SK-N-SH (cell line): ENCODE measurements around the gene CAMK2B. TPM values are rescaled to one million over a fixed set of nuclear protein-coding genes. Genes with fewer than 3 reads are reported as not detected.

Source experiments
- CTCF ChIA-PET: fragments of 300-600, 350-600 bp; formaldehyde crosslinking; extraction: SDS; loops from one replicate; lab custom pipeline; 2021; lab: Yijun Ruan, JAX
- POLR2A ChIA-PET: fragments of 350-600 bp; sonication (Branson Sonifier 250); formaldehyde crosslinking; extraction: SDS; loops from one replicate; lab custom pipeline; 2020; ENCODE audit warnings: antibody characterized with exemption, inconsistent platforms; lab: Yijun Ruan, JAX
- DNase-seq: peaks from one replicate; pipeline ENCODE4 v3.0.0; 2012
- H2AFZ ChIP-seq: fragments of 200-600 bp; sonication (generic); 2 replicates; pipeline ENCODE4 v1.8.1; 2016; ENCODE audit warnings: antibody characterized with exemption, mild to moderate bottlenecking, low read depth
- H3F3A ChIP-seq: fragments of 200-600 bp; sonication (generic); replicated peaks from 2 replicates; pipeline ENCODE3; 2016; ENCODE audit warnings: antibody characterized with exemption, mild to moderate bottlenecking; ENCODE audit not compliant: insufficient read depth
- H3K27ac ChIP-seq, 2 experiments: fragments of 200-500 bp in 1 of 2; fragments of 200-600 bp in 1 of 2; sonication (Bioruptor generic) in 1 of 2; sonication (generic), shearing (Covaris generic) in 1 of 2; 2 replicates each; pipeline versions ENCODE4 v1.5.1 to v1.6.1; 2014 to 2016; ENCODE audit warnings: low read depth in 2 of 2, inconsistent platforms in 1 of 2, low read length in 1 of 2, mild to moderate bottlenecking in 1 of 2, mixed read lengths in 1 of 2
- H3K27me3 ChIP-seq: fragments of 200-600 bp; sonication (generic), shearing (Covaris generic); 2 replicates; pipeline ENCODE4 v1.6.1; 2016; ENCODE audit warnings: mixed run types; ENCODE audit not compliant: insufficient read depth
- H3K36me3 ChIP-seq, 2 experiments: fragments of 200-500 bp in 1 of 2; fragments of 200-600 bp in 1 of 2; sonication (Bioruptor generic) in 1 of 2; sonication (generic) in 1 of 2; replicated peaks in 1 of 2; 2 replicates each; pipeline versions ENCODE3 to v1.5.1; 2014 to 2016; ENCODE audit warnings: low read length in 1 of 2, mild to moderate bottlenecking in 1 of 2; ENCODE audit not compliant: insufficient read depth in 2 of 2, control insufficient read depth in 1 of 2
- H3K4me1 ChIP-seq, 2 experiments: fragments of 200-500 bp in 1 of 2; fragments of 200-600 bp in 1 of 2; sonication (Bioruptor generic) in 1 of 2; sonication (generic), shearing (Covaris generic) in 1 of 2; 2 replicates each; pipeline versions ENCODE4 v1.5.1 to v1.6.1; 2014 to 2016; ENCODE audit warnings: low read depth in 1 of 2, low read length in 1 of 2, mixed run types in 1 of 2; ENCODE audit not compliant: insufficient read depth in 2 of 2, control insufficient read depth in 1 of 2
- H3K4me2 ChIP-seq: fragments of 200-600 bp; sonication (generic), shearing (Covaris generic); 2 replicates; pipeline ENCODE4 v1.6.1; 2017; ENCODE audit warnings: mixed run types
- H3K4me3 ChIP-seq, 2 experiments: fragments of 200-500 bp in 1 of 2; fragments of 200-600 bp in 1 of 2; sonication (Bioruptor generic) in 1 of 2; sonication (generic), shearing (Covaris generic) in 1 of 2; 2 replicates each; pipeline versions ENCODE4 v1.5.1 to v1.8.1; 2014 to 2016; ENCODE audit warnings: low read depth in 2 of 2, inconsistent platforms in 1 of 2, low read length in 1 of 2, mild to moderate bottlenecking in 1 of 2, mixed read lengths in 1 of 2, moderate library complexity in 1 of 2
- H3K79me2 ChIP-seq: fragments of 200-600 bp; sonication (generic); 2 replicates; pipeline ENCODE4 v1.8.1; 2017; ENCODE audit warnings: mild to moderate bottlenecking; ENCODE audit not compliant: insufficient read depth
- H3K9ac ChIP-seq: fragments of 200-600 bp; sonication (generic); 2 replicates; pipeline ENCODE4 v1.6.1; 2017; ENCODE audit warnings: mixed run types
- H3K9me2 ChIP-seq: fragments of 200-600 bp; sonication (generic); 2 replicates; pipeline ENCODE4 v1.6.1; 2017; ENCODE audit warnings: mixed run types
- H3K9me3 ChIP-seq: fragments of 200-600 bp; sonication (generic); 2 replicates; pipeline ENCODE4 v1.6.1; 2017; ENCODE audit warnings: mixed run types, mild to moderate bottlenecking, moderate library complexity
- H4K20me1 ChIP-seq: fragments of 200-600 bp; sonication (generic); 2 replicates; pipeline ENCODE4 v1.6.1; 2017; ENCODE audit warnings: mild to moderate bottlenecking, mixed run types; ENCODE audit not compliant: insufficient read depth
- EP300 ChIP-seq, 2 experiments: IDR thresholded peaks; 2 replicates each; pipeline versions ENCODE4 v1.4.0 to v1.6.1; 2012; ENCODE audit warnings: borderline replicate concordance in 1 of 2, low read depth in 1 of 2, low read length in 1 of 2
- FOSL2 ChIP-seq: IDR thresholded peaks from 2 replicates; pipeline ENCODE4 v1.4.0; 2012; ENCODE audit warnings: low read depth, mild to moderate bottlenecking, moderate library complexity, borderline replicate concordance
- FOXJ3 ChIP-seq: sonication (generic); formaldehyde crosslinking; IDR thresholded peaks from 2 replicates; pipeline ENCODE4 v1.5.1; 2020; ENCODE audit warnings: mild to moderate bottlenecking, missing genetic modification reagents
- GATA2 ChIP-seq: sonication (generic); formaldehyde crosslinking; IDR thresholded peaks from 2 replicates; pipeline ENCODE4 v1.5.0; 2020; ENCODE audit warnings: mild to moderate bottlenecking, missing genetic modification reagents
- IRF3 ChIP-seq: fragments of 150-350 bp; IDR thresholded peaks from 2 replicates; pipeline ENCODE4 v1.6.1; 2016; ENCODE audit warnings: mild to moderate bottlenecking, low read depth, low read length
- MEF2A ChIP-seq: IDR thresholded peaks from 2 replicates; pipeline ENCODE4 v1.4.0; 2012; ENCODE audit warnings: low read depth, borderline replicate concordance
- RAD21 ChIP-seq: IDR thresholded peaks from 2 replicates; pipeline ENCODE4 v1.6.1; 2012; ENCODE audit warnings: mild to moderate bottlenecking, low read length
- RCOR1 ChIP-seq: fragments of 150-350 bp; IDR thresholded peaks from 2 replicates; pipeline ENCODE4 v1.6.1; 2017; ENCODE audit warnings: antibody characterized with exemption, low read length
- SMC3 ChIP-seq: IDR thresholded peaks from 2 replicates; pipeline ENCODE4 v1.6.1; 2012; ENCODE audit warnings: low read depth, low read length, improper control_type of control experiment
- TCF12 ChIP-seq: IDR thresholded peaks from 2 replicates; pipeline ENCODE4 v1.4.0; 2012
- WGBS: methylation state at CpG from one replicate; pipeline ENCODE4 v1.1.6; 2017; ENCODE audit warnings: low lambda C conversion rate; 5-methylcytosine and 5-hydroxymethylcytosine counted together
- polyA plus RNA-seq, 3 experiments: library from polyadenylated mRNA; depleted of rRNA; stranded (reverse); fragments of >200 nt; gene quantifications; 2 replicates each; pipeline ENCODE4 v1.2.3, GENCODE V29; 2012
- TF ChIP-seq, protein P1 (sequence below): IDR thresholded peaks from 2 replicates; pipeline ENCODE4 v1.4.0; 2012; ENCODE audit warnings: low read depth, borderline replicate concordance

The CAMK2B gene
- polyA plus RNA-seq, 1 of the 3 experiments (the other 2 are of a cell fraction): 0.20 TPM

DNA sequence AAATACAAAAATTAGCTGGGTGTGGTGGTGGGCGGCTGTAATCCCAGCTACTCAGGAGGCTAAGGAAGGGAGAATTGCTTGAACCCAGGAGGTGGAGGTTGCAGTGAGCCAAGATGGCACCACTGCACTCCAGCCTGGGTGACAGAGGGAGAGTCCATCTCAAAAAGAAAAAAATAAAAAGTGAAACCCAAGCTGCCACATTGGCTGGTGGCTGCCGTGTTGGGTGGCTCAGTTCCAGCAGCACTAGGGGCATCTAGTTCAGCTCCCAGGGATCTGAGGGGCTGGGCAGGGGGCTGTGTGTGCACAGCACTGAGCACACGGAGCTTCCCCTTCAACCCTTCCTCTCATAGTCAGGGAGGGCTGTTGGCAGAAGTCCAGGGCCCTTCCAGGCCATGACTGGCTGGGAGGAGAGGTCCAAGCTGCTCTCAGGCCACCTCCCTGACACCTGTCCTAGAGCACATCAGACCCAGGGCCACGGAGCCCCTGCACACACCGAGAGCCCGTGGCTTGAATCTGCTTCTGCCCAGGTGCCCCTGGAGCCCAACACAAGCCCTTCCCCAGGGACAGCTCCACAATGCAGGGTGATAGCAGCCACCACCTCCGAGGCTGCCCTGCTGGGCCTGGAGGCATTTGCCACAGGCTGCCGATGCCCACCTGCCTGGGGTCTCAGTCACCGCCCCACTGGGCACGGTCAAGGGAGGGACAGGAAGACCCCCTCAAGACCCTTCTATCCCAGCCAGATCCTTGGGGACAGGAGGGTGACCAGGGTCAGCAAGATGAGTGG, 77.3 kb downstream of the CAMK2B start:
- peaks cover 0 to 11% of the 10 kb centered on the region in 2 experiments; a peak in 1 of 4 replicates for H3K4me1 ChIP-seq
- H4K20me1 ChIP-seq: no peaks in the 10 kb centered on the region
- H3F3A ChIP-seq: no peaks in the 10 kb centered on the region
- H2AFZ ChIP-seq: no peak overlapping the region
- no peaks in the 10 kb centered on the region for H3K9me2 ChIP-seq
- H3K9ac ChIP-seq: no peak overlapping the region
- H3K27me3 ChIP-seq: no peaks in the 10 kb centered on the region
- 83% methylated on average over 6 of the region's 10 CpGs for WGBS
- H3K79me2 ChIP-seq: no peaks in the 10 kb centered on the region
- H3K27ac ChIP-seq: no peak overlapping the region
- no peak overlapping the region for H3K4me2 ChIP-seq
- DNase-seq: no peak
- ChIA-PET CTCF (no interaction called here), POLR2A (no interaction called here)
- no peaks in the 10 kb centered on the region for H3K9me3 ChIP-seq
- TF ChIP-seq FOXJ3 (CRISPR knock-in tag) (no peak), MEF2A (no peak)
- TF ChIP-seq, all 33 proteins: peak for 0
- no peaks in the 10 kb centered on the region for H3K36me3 ChIP-seq
- no peak overlapping the region for H3K4me3 ChIP-seq

- 67% methylated on average over 7 of the region's 7 CpGs for WGBS
- H3K9ac ChIP-seq: no peak overlapping the region
- H3K4me2 ChIP-seq: no peak overlapping the region
- DNase-seq: no peak
- no peaks in the 10 kb centered on the region for H3K36me3 ChIP-seq
- no peaks in the 10 kb centered on the region for H3K9me2 ChIP-seq
- no peaks in the 10 kb centered on the region for H3K79me2 ChIP-seq
- no peaks in the 10 kb centered on the region for H4K20me1 ChIP-seq
- H3F3A ChIP-seq: no peaks in the 10 kb centered on the region
- H3K27me3 ChIP-seq: no peaks in the 10 kb centered on the region
- TF ChIP-seq EP300 (IDR thresholded peaks at IDR 0.05; ENCODE audit: borderline replicate concordance in 1 of 2, low read depth in 1 of 2, low read length in 1 of 2): no peak
- TF ChIP-seq RCOR1: no peak
- TF ChIP-seq TCF12: no peak
- TF ChIP-seq, protein P1, sequence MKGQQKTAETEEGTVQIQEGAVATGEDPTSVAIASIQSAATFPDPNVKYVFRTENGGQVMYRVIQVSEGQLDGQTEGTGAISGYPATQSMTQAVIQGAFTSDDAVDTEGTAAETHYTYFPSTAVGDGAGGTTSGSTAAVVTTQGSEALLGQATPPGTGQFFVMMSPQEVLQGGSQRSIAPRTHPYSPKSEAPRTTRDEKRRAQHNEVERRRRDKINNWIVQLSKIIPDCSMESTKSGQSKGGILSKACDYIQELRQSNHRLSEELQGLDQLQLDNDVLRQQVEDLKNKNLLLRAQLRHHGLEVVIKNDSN: no peak
- no peak for TF ChIP-seq RAD21
- no peak for TF ChIP-seq FOSL2
- no peak for TF ChIP-seq GATA2 (CRISPR knock-in tag)
- no peak for TF ChIP-seq SMC3
- no peak for TF ChIP-seq IRF3
- ChIA-PET POLR2A (no interaction called here), CTCF (no interaction called here)
- H3K4me1 ChIP-seq: peaks cover 0 to 12% of the 10 kb centered on the region in 2 experiments; a peak in 1 of 4 replicates
- H2AFZ ChIP-seq: no peak overlapping the region
- H3K9me3 ChIP-seq: no peaks in the 10 kb centered on the region
- no peak overlapping the region for H3K4me3 ChIP-seq
- no peak overlapping the region for H3K27ac ChIP-seq
Observed at GRCh38 chr7:44246396-44247113, 78.8 kb downstream of the CAMK2B start.
